GM12878 (cell line): ENCODE measurements around the gene UVRAG. TPM values are rescaled to one million over a fixed set of nuclear protein-coding genes. Genes with fewer than 3 reads are reported as not detected.

Experiments
- ATF3 ChIP-seq: IDR thresholded peaks from 2 replicates; pipeline ENCODE4 v1.6.1; 2011; ENCODE audit warnings: low read depth, mild to moderate bottlenecking, low read length, moderate library complexity, borderline replicate concordance; ENCODE audit errors: extremely low read depth
- CHD2 ChIP-seq: IDR thresholded peaks from 2 replicates; pipeline ENCODE4 v1.6.1; 2011; ENCODE audit warnings: low read depth, low read length, improper control_type of control experiment, borderline replicate concordance
- CREB1 ChIP-seq: IDR thresholded peaks from 2 replicates; pipeline ENCODE4 v1.6.1; 2012; ENCODE audit warnings: low read depth, mild to moderate bottlenecking, inconsistent platforms
- EP300 ChIP-seq, 2 experiments: fragments of 150-350 bp in 1 of 2; IDR thresholded peaks; 2 replicates each; pipeline ENCODE4 v1.6.1; 2011 to 2012; ENCODE audit warnings: low read depth in 2 of 2, low read length in 2 of 2, borderline replicate concordance in 1 of 2, improper control_type of control experiment in 1 of 2, inconsistent platforms in 1 of 2; ENCODE audit not compliant: control insufficient read depth in 1 of 2
- ETV6 ChIP-seq, 2 experiments: fragments of 450-650 bp in 1 of 2; IDR thresholded peaks in 1 of 2; conservative IDR thresholded peaks in 1 of 2; 2 replicates each; pipeline ENCODE4 v1.6.1; 2014; ENCODE audit warnings: antibody characterized with exemption in 1 of 2, borderline replicate concordance in 1 of 2, low read depth in 1 of 2, mild to moderate bottlenecking in 1 of 2, moderate library complexity in 1 of 2
- HDGF ChIP-seq: fragments of 450-650 bp; IDR thresholded peaks from 2 replicates; pipeline ENCODE4 v1.6.1; 2016; ENCODE audit warnings: antibody characterized with exemption
- IRF4 ChIP-seq: IDR thresholded peaks from 2 replicates; pipeline ENCODE4 v1.6.1; 2011; ENCODE audit warnings: low read depth, low read length
- MAX ChIP-seq: IDR thresholded peaks from 2 replicates; pipeline ENCODE4 v1.6.1; 2012; ENCODE audit warnings: low read depth, low read length, improper control_type of control experiment
- NRF1 ChIP-seq: conservative IDR thresholded peaks from 2 replicates; pipeline ENCODE4 v1.6.1; 2011; ENCODE audit warnings: mild to moderate bottlenecking, low read depth, low read length, improper control_type of control experiment
- PAX8 ChIP-seq: fragments of 450-650 bp; IDR thresholded peaks from 2 replicates; pipeline ENCODE4 v1.6.1; 2017; ENCODE audit warnings: mild to moderate bottlenecking, moderate library complexity
- PML ChIP-seq: IDR thresholded peaks from 2 replicates; pipeline ENCODE4 v1.6.1; 2012; ENCODE audit warnings: low read length, inconsistent platforms
- POLR2AphosphoS5 ChIP-seq: IDR thresholded peaks from 2 replicates; pipeline ENCODE4 v1.6.1; 2011; ENCODE audit warnings: mild to moderate bottlenecking, low read length, inconsistent platforms
- RAD51 ChIP-seq: fragments of 450-650 bp; IDR thresholded peaks from 2 replicates; pipeline ENCODE4 v1.6.1; 2016; ENCODE audit warnings: moderate library complexity, mild to moderate bottlenecking, inconsistent platforms
- RELB ChIP-seq: fragments of 450-650 bp; IDR thresholded peaks from 2 replicates; pipeline ENCODE4 v1.6.1; 2017; ENCODE audit warnings: low read depth, mild to moderate bottlenecking, moderate library complexity
- SIN3A ChIP-seq: IDR thresholded peaks from 2 replicates; pipeline ENCODE4 v1.6.1; 2012; ENCODE audit warnings: low read depth, low read length, improper control_type of control experiment
- TAF1 ChIP-seq: IDR thresholded peaks from 2 replicates; pipeline ENCODE4 v1.6.1; 2011; ENCODE audit warnings: mild to moderate bottlenecking, low read depth, low read length, borderline replicate concordance
- TCF12 ChIP-seq: IDR thresholded peaks from 2 replicates; pipeline ENCODE4 v1.6.1; 2011; ENCODE audit warnings: low read depth, mild to moderate bottlenecking, low read length
- ZBTB40 ChIP-seq: fragments of 450-650 bp; IDR thresholded peaks from 2 replicates; pipeline ENCODE4 v1.6.1; 2016; ENCODE audit warnings: mild to moderate bottlenecking, moderate library complexity, borderline replicate concordance
- ZNF217 ChIP-seq: fragments of 450-650 bp; IDR thresholded peaks from 2 replicates; pipeline ENCODE4 v1.6.1; 2017; ENCODE audit warnings: antibody characterized with exemption, mild to moderate bottlenecking
- ZNF24 ChIP-seq: fragments of 450-650 bp; IDR thresholded peaks from 2 replicates; pipeline ENCODE4 v1.6.1; 2017; ENCODE audit warnings: antibody characterized with exemption, mild to moderate bottlenecking
- ZZZ3 ChIP-seq: IDR thresholded peaks from 2 replicates; pipeline ENCODE4 v1.6.1; 2011; ENCODE audit warnings: low read depth; ENCODE audit not compliant: control insufficient read depth, insufficient read length
- polyA plus RNA-seq, 11 experiments: library from polyadenylated mRNA; depleted of rRNA in 4 of 11; unstranded in 6 of 11; stranded (reverse) in 5 of 11; fragments of >200 nt; fragmentation: Nextera tagmentation in 4 of 11; fragmentation: Illumina TruSeq in 1 of 11; extraction: Ambion mirVana in 4 of 11; extraction: Trizol in 1 of 11; gene quantifications; 1 replicate in 1 of 11; 2 replicates in 10 of 11; pipeline versions ENCODE4 v1.2.1 to v1.2.3, GENCODE V29; 2011 to 2016; ENCODE audit warnings: inconsistent platforms in 2 of 11, missing spikeins in 2 of 11, low read depth in 1 of 11
- total RNA-seq, 4 experiments: library from RNA; depleted of rRNA in 3 of 4; stranded (reverse); fragments of >200 nt in 3 of 4; fragmentation: Illumina TruSeq in 1 of 4; extraction: Trizol in 1 of 4; gene quantifications; 2 replicates each; pipeline versions ENCODE4 v1.2.1 to v1.2.3, GENCODE V29; 2013 to 2021

UVRAG gene
- total and polyA plus RNA-seq, 10 of the 15 experiments (the other 5 are each of a cell fraction or from before 2014, with no cell fraction given), result 7.0 to 43.4 (median 37.0) TPM

GRCh38 chr11:75810637-75811390 is 4.2 kb upstream of the UVRAG start (continued):
- 0 out of 2 replicates have a peak, but pooled peaks have one; percentile 10 for TF ChIP-seq RELB
- no peak for TF ChIP-seq HDGF
- peak; percentile 89 for TF ChIP-seq ZNF24
- peak; percentile 70; the same call in 1 of the 2 replicates for TF ChIP-seq TCF12
- TF ChIP-seq CHD2, result 0 out of 2 replicates have a peak, but pooled peaks have one; percentile 22
- TF ChIP-seq RAD51, result peak; percentile 14; the same call in 1 of the 2 replicates
- TF ChIP-seq EP300 (IDR thresholded peaks at IDR 0.05; ENCODE audit: borderline replicate concordance in 1 of 2, control insufficient read depth in 1 of 2, low read depth in 2 of 2, low read length in 2 of 2), result 0 out of 4 replicates have a peak, but pooled peaks of 1 of the 2 experiments have one; percentile 35
- TF ChIP-seq POLR2AphosphoS5, result peak; percentile 90
- TF ChIP-seq CREB1, result 0 out of 2 replicates have a peak, but pooled peaks have one; percentile 6
- TF ChIP-seq ZBTB40, result peak; percentile 17; the same call in 1 of the 2 replicates
- TF ChIP-seq PAX8, result no peak
- peak in 1 of 2 experiments; percentile 52; a peak in 1 of 4 replicates for TF ChIP-seq ETV6 (conservative IDR thresholded peaks at IDR 0.05 in 1 of 2, IDR thresholded peaks at IDR 0.05 in 1 of 2; ENCODE audit: borderline replicate concordance in 1 of 2, low read depth in 1 of 2)
- peak; percentile 15; the same call in 1 of the 2 replicates for TF ChIP-seq IRF4
- TF ChIP-seq ZNF217, result no peak
- peak; percentile 71; the same call in 1 of the 2 replicates for TF ChIP-seq PML
- TF ChIP-seq ZZZ3, result no peak
- TF ChIP-seq ATF3, result no peak
- TF ChIP-seq TAF1, result peak; percentile 76; the same call in 1 of the 2 replicates
- no peak for TF ChIP-seq NRF1
- TF ChIP-seq MAX, result no peak
- TF ChIP-seq SIN3A, result no peak
